Activated CD4-positive, alpha-beta T cell treated with anti-CD3 and anti-CD28 coated beads, Interleukin-2, amount 10 ng/mL, durations not matched to agents 7 days and 5 days (primary cell): ENCODE data around the gene NEK1. TPM values are rescaled to one million over a fixed set of nuclear protein-coding genes. Genes with fewer than 3 reads are reported as not detected.

Experiments
- CTCF ChIA-PET: fragments of 350-600 bp; sonication (Branson Sonifier 250); formaldehyde crosslinking; loops from one replicate; lab custom pipeline; 2021; ENCODE audit warnings: antibody characterized with exemption; lab: Charles Lee
- POLR2A ChIA-PET: fragments of 350-600 bp; sonication (Branson Sonifier 250); formaldehyde crosslinking; loops from one replicate; lab custom pipeline; 2021; ENCODE audit warnings: antibody characterized with exemption; lab: Charles Lee
- DNase-seq: peaks from one replicate; pipeline ENCODE4 v3.0.0-alpha.2; 2020
- H3K27ac Mint-ChIP-seq: one replicate; pipeline ENCODE4 v1.8.0; 2021; ENCODE audit warnings: mild to moderate bottlenecking, moderate library complexity, mixed read lengths
- H3K27me3 Mint-ChIP-seq: one replicate; pipeline ENCODE4 v1.8.0; 2021; ENCODE audit warnings: mixed read lengths
- H3K36me3 Mint-ChIP-seq: one replicate; pipeline ENCODE4 v1.8.0; 2021; ENCODE audit warnings: low read depth, mixed read lengths
- H3K4me1 Mint-ChIP-seq: one replicate; pipeline ENCODE4 v1.8.0; 2021; ENCODE audit warnings: mixed read lengths
- H3K4me3 Mint-ChIP-seq: one replicate; pipeline ENCODE4 v1.8.0; 2021; ENCODE audit warnings: mild to moderate bottlenecking, moderate library complexity, mixed read lengths
- H3K9me3 Mint-ChIP-seq: one replicate; pipeline ENCODE4 v1.8.0; 2021; ENCODE audit warnings: mixed read lengths
- total RNA-seq, 2 experiments: library from RNA; stranded (reverse); gene quantifications; one replicate each; pipeline ENCODE4 v1.2.3, GENCODE V29; 2021

Gene NEK1
- total RNA-seq, 2 experiments from 2014 or later = 15.1 to 15.4 TPM

GRCh38 chr4:169612871-169613859, 782 bp upstream of the NEK1 start:
- Mint-ChIP-seq H3K4me1 (peaks cover 55% of the 10 kb centered on the region), H3K9me3 (no peaks in the 10 kb centered on the region), H3K4me3 (peak overlapping the region; percentile 96), H3K36me3 (peaks cover 2% of the 10 kb centered on the region), H3K27me3 (no peaks in the 10 kb centered on the region), H3K27ac (peak overlapping the region; percentile 99)
- DNase-seq = peak; percentile 80
- POLR2A ChIA-PET = interaction anchor here (0.6 to 0.8 kb wide), 3 partner anchors 11 to 603 kb away, joined by 3 to 6 read pairs (median 4); partner anchors contain the start of gene CBR4
- CTCF ChIA-PET = interaction anchor here (0.6 to 1.6 kb wide), 16 partner anchors 8 to 435 kb away, joined by 3 to 8 read pairs (median 4); partner anchors contain the start of gene CLCN3

GRCh38 chr4:169611157-169611556, 1.2 kb downstream of the NEK1 start:
- no peaks in the 10 kb centered on the region for H3K27me3 Mint-ChIP-seq
- H3K36me3 Mint-ChIP-seq = peaks cover 14% of the 10 kb centered on the region
- peak overlapping the region; percentile 96 for H3K4me3 Mint-ChIP-seq
- ChIA-PET CTCF (interaction anchor here (0.6 kb wide), 1 partner anchor 19 kb away, joined by 3 read pairs; no protein-coding TSS in a partner anchor), POLR2A (no interaction called here)
- DNase-seq = no peak
- H3K4me1 Mint-ChIP-seq = peaks cover 51% of the 10 kb centered on the region
- peak overlapping the region; percentile 99 for H3K27ac Mint-ChIP-seq
- H3K9me3 Mint-ChIP-seq = no peaks in the 10 kb centered on the region

- Mint-ChIP-seq H3K27me3 (no peaks in the 10 kb centered on the region), H3K4me1 (peaks cover 39% of the 10 kb centered on the region), H3K9me3 (no peaks in the 10 kb centered on the region), H3K4me3 (no peak overlapping the region), H3K36me3 (peaks cover 21% of the 10 kb centered on the region), H3K27ac (peak overlapping the region; percentile 25)
- ChIA-PET POLR2A (no interaction called here), CTCF (interaction anchor here (0.7 to 2.0 kb wide), 2 partner anchors 8 to 396 kb away, joined by 3 to 5 read pairs; partner anchors contain the start of gene NEK1)
- DNase-seq = no peak
Measured at GRCh38 chr4:169604903-169605331, 7.5 kb downstream of the NEK1 start.

GRCh38 chr4:169604131-169604900, 8.1 kb downstream of the NEK1 start:
- peaks cover 39% of the 10 kb centered on the region for H3K4me1 Mint-ChIP-seq
- ChIA-PET POLR2A (no interaction called here), CTCF (interaction anchor here (2.0 kb wide), 1 partner anchor 9 kb away, joined by 5 read pairs; the partner anchor contains the start of gene NEK1)
- H3K9me3 Mint-ChIP-seq = no peaks in the 10 kb centered on the region
- no peak overlapping the region for H3K27ac Mint-ChIP-seq
- no peaks in the 10 kb centered on the region for H3K27me3 Mint-ChIP-seq
- peaks cover 21% of the 10 kb centered on the region for H3K36me3 Mint-ChIP-seq
- H3K4me3 Mint-ChIP-seq = no peak overlapping the region
- peak; percentile 11 for DNase-seq

GRCh38 chr4:169603312-169603711, 9.1 kb downstream of the NEK1 start:
- POLR2A ChIA-PET = no interaction called here
- Mint-ChIP-seq H3K4me3 (no peak overlapping the region), H3K27me3 (no peaks in the 10 kb centered on the region), H3K36me3 (peaks cover 21% of the 10 kb centered on the region), H3K4me1 (peaks cover 37% of the 10 kb centered on the region), H3K9me3 (no peaks in the 10 kb centered on the region), H3K27ac (no peak overlapping the region)
- CTCF ChIA-PET = interaction anchor here (2.0 kb wide), 1 partner anchor 10 kb away, joined by 5 read pairs; the partner anchor contains the start of gene NEK1
- DNase-seq = no peak

- H3K27ac Mint-ChIP-seq = no peak overlapping the region
- DNase-seq = no peak
- H3K4me3 Mint-ChIP-seq = no peak overlapping the region
- no peaks in the 10 kb centered on the region for H3K9me3 Mint-ChIP-seq
- H3K36me3 Mint-ChIP-seq = peaks cover 13% of the 10 kb centered on the region
- peaks cover 31% of the 10 kb centered on the region for H3K4me1 Mint-ChIP-seq
- no peaks in the 10 kb centered on the region for H3K27me3 Mint-ChIP-seq
- CTCF ChIA-PET = interaction anchor here (0.6 kb wide), 1 partner anchor 331 kb away, joined by 3 read pairs; the partner anchor contains the start of gene SH3RF1
- POLR2A ChIA-PET = no interaction called here
Measured at GRCh38 chr4:169601016-169601771, 11.2 kb downstream of the NEK1 start.

- POLR2A ChIA-PET = no interaction called here
- H3K27me3 Mint-ChIP-seq = no peaks in the 10 kb centered on the region
- H3K36me3 Mint-ChIP-seq = peaks cover 13% of the 10 kb centered on the region
- DNase-seq = no peak
- no peak overlapping the region for H3K4me3 Mint-ChIP-seq
- no peak overlapping the region for H3K27ac Mint-ChIP-seq
- CTCF ChIA-PET = no interaction called here
- H3K9me3 Mint-ChIP-seq = no peaks in the 10 kb centered on the region
- H3K4me1 Mint-ChIP-seq = peaks cover 4% of the 10 kb centered on the region
Measured at GRCh38 chr4:169594560-169595195, 17.7 kb downstream of the NEK1 start.

- no peak for DNase-seq
- Mint-ChIP-seq H3K27me3 (no peaks in the 10 kb centered on the region), H3K4me3 (no peak overlapping the region), H3K4me1 (peaks cover 4% of the 10 kb centered on the region), H3K9me3 (no peaks in the 10 kb centered on the region), H3K27ac (no peak overlapping the region), H3K36me3 (peaks cover 16% of the 10 kb centered on the region)
- ChIA-PET CTCF (no interaction called here), POLR2A (no interaction called here)
Measured at GRCh38 chr4:169593050-169593560, 19.3 kb downstream of the NEK1 start.

GRCh38 chr4:169583563-169583962, 28.8 kb downstream of the NEK1 start:
- H3K9me3 Mint-ChIP-seq = no peaks in the 10 kb centered on the region
- H3K4me1 Mint-ChIP-seq = peaks cover 7% of the 10 kb centered on the region
- DNase-seq = no peak
- H3K4me3 Mint-ChIP-seq = no peak overlapping the region
- POLR2A ChIA-PET = no interaction called here
- H3K36me3 Mint-ChIP-seq = peaks cover 9% of the 10 kb centered on the region
- CTCF ChIA-PET = interaction anchor here (0.9 kb wide), 1 partner anchor 15 kb away, joined by 3 read pairs; no protein-coding TSS in a partner anchor
- no peak overlapping the region for H3K27ac Mint-ChIP-seq
- no peaks in the 10 kb centered on the region for H3K27me3 Mint-ChIP-seq

GRCh38 chr4:169582706-169583105, 29.7 kb downstream of the NEK1 start:
- Mint-ChIP-seq H3K27me3 (no peaks in the 10 kb centered on the region), H3K9me3 (no peaks in the 10 kb centered on the region), H3K27ac (no peak overlapping the region), H3K4me1 (peaks cover 7% of the 10 kb centered on the region), H3K36me3 (peaks cover 9% of the 10 kb centered on the region), H3K4me3 (no peak overlapping the region)
- CTCF ChIA-PET = interaction anchor here (0.9 kb wide), 1 partner anchor 16 kb away, joined by 3 read pairs; no protein-coding TSS in a partner anchor
- POLR2A ChIA-PET = no interaction called here
- DNase-seq = no peak

GRCh38 chr4:169582203-169582602, 30.2 kb downstream of the NEK1 start:
- CTCF ChIA-PET = no interaction called here
- Mint-ChIP-seq H3K36me3 (peaks cover 9% of the 10 kb centered on the region), H3K4me1 (peaks cover 7% of the 10 kb centered on the region), H3K9me3 (no peaks in the 10 kb centered on the region), H3K27ac (no peak overlapping the region), H3K27me3 (no peaks in the 10 kb centered on the region), H3K4me3 (no peak overlapping the region)
- DNase-seq = no peak
- POLR2A ChIA-PET = no interaction called here
